HG03469 (cell line): Measurements from ENCODE around the gene FKBP8.

Source experiments
- ATAC-seq: cut with Tn5 transposase; IDR thresholded peaks from one replicate; pipeline ENCODE4 v1.9.1; 2021; ENCODE audit warnings: mild to moderate bottlenecking, moderate library complexity, moderate number of reproducible peaks; ENCODE audit not compliant: unreplicated experiment

The FKBP8 gene

DNA sequence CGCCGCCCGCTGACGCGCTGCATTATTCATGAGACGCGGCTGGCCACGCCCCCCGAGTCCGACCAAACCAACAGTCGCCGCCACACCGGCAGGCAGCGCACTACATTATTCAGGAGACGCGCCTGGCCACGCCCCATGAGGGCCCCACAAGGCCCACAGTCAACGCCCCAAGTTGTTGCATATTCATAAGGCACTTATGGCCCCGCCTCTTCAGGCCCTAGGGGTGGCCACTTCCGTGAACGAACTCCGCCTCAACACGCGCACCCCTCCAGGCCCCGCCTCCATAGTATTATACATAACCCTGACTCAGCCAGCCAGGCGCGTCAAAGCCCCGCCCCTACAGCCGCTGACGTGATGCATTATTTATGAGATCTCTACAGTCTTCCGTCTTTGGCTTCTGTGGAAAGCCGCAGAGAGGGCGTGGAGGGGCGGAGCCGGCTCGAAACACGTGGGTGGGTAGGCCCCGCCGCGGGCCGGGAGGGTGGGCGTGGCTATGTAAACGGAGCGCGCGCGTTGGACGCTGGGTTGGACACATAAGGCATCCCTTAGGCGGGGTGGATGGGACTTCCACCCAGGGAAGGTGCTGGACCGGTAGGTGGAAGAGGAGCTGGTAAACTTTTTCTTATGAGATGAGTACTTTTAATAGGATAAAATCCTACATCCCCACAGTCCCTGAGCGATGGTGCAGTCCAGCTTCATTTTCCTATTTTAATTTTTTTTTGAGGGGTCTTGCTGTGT is 21.1 kb downstream of the FKBP8 start:
- peak; percentile 80 for ATAC-seq

DNA sequence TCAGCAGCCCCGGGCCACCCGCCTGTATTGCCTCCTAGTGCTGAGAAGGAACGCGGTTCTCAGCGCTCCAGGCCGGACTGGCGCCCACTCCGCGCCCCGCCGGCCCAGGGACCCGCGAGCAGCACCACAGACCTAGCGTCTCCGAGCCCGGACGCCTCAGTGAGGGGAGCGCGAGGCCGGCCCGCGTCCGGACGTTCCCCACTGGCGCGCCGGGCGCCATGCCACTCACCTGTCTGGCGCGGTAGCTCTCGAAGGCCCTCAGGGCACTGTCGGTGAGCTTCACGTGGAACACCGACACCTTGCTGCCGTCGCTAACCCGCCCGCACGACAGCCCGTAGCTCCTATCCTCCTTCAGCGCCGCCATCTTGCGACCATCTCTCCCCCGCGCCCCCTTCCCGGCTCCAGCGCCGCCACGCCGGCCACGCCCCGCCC is 21.7 kb downstream of the FKBP8 start, which contains the start of gene ELL:
Gene ELL (minus strand): TSS at position 379 of the 432 bp plus-strand sequence. CDS start 15 bp downstream, at position 364.
- ATAC-seq = no peak

DNA sequence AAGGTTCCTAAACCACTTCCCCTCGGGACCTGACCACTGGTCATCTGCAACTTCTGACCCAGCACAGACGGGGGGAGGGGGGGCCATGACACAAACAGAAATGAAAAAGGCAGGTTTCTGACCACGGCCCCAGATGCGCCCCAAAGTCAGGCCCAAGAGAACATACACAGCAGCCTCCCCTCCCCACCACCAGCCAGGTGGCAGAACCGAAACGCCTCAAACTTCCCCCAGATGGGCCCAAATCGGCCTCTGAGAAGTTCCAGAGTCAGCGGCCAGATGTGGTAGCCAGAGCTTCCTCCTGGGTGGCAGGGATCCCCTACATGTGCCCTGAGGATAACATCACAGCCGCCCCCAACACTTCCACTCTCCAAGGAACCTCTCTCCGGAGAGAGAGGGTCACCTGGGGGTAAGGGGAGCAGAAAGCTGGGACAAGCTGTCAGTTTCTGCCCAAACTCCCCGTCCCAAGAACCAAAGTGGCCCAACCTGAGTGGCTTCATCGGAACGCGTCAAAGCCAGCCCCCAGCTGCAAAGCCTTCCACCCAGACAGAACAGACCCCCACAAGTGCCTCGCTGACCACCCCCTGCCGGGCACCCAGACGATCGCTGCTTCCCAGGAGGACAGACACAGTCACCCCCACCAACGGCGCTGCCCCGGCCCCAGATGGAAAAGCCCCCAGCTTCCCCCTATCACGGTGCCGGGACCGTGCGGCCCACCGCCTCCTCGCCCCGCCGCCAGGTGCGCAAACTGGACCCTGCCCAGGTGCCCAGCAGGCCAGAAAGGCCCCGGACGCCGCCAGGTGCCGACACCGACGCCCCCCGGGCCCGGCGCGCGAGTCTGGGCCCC is 22.3 kb downstream of the FKBP8 start:
- ATAC-seq = no peak

DNA sequence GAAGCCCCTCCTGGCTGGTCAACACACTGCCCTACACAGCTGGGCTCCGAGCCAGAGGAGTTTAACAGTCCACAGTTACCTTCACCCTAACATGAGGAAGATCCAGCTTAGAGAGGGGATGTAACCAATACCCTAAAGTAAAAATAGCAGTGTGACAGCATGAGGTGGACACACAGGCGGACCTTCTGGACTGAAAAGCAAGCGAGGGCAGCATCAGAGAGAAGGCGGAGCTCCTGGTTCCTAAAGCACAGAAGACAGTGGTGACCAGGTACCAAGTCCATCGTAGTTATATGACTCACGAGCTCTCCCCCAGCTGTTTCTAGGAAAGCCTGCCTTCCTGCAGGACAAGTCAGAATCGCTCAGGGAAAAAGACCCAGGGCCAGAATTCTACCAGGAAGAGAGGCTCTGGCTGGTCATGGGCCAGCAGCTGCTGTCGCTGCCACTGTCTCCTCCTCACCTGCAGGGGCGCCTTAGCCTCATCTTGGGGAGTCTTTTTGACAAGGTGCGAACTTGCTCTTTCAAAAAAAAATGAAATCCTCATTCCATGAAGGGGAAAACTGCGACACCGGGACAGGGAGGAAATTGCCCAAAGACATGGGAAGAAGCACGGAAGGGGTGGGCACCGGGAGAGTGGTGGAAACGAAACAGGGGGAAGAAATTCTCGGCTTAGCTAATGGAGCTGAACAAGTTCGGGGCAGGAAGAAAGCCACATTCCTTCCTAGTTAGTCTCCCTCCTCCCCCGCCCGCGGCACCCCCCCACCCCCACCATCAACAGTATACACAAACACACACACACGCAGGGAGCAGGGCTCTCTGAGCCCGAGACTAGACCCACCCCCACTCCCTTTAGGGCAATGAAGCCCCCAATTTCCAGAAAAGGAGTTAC is 23.2 kb downstream of the FKBP8 start:
- ATAC-seq = no peak

DNA sequence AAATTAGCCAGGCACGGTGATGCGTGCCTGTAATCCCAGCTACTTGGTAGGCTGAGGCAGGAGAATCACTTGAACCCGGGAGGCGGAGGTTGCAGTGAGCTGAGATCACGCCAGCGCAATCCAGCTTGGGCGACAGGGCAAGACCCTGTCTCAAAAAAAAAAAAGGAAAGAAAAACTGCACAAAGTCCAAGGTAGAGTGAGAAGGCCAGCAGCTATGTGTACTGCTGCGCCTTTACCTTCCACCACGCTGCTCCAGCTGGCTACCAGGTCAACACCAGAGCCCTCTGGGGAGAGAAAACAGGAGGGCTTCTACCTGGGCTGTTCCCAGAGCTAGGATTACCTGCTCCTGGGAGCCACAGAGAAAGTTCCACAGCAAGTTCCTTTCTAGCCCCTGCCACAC is 24.7 kb downstream of the FKBP8 start:
- no peak for ATAC-seq

DNA sequence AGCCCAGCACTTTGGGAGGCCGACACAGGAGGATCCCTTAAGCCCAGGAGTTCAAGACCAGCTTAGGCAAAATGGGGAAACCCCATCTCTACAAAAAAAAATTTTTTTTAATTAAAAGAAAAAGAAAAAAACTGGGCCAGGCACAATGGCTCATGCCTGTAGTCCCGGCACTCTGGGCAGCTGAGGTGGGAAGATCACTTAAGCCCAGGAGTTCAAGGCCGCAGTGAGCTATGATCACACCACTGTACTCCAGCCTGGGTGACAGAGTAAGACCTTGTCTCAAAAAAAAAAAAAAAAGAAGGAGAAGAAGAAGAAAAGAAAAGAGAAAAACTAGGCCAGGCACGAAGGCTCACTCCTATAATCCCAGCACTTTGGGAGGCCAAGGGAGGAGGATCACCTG is 25.8 kb downstream of the FKBP8 start:
- ATAC-seq = no peak

DNA sequence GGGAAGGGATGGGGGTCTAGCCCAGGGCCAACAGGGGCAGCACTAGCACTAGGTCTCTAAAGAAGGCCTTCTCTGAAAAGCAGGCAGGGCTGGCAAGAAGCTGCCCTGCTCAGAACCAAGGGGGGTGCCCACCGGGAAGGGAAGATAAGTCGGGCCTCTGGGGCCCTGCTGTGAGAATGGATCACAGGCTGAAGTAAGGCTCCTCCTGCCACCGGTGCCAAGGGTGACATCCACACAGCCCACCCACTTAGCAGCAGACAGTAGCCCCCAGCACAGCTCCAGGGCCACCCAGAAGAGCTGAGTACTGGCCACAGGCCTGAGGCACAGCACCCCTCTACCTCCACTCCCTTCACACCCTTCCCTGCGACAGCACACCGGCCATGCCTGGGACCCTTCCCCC is 27.4 kb downstream of the FKBP8 start:
- ATAC-seq = no peak

DNA sequence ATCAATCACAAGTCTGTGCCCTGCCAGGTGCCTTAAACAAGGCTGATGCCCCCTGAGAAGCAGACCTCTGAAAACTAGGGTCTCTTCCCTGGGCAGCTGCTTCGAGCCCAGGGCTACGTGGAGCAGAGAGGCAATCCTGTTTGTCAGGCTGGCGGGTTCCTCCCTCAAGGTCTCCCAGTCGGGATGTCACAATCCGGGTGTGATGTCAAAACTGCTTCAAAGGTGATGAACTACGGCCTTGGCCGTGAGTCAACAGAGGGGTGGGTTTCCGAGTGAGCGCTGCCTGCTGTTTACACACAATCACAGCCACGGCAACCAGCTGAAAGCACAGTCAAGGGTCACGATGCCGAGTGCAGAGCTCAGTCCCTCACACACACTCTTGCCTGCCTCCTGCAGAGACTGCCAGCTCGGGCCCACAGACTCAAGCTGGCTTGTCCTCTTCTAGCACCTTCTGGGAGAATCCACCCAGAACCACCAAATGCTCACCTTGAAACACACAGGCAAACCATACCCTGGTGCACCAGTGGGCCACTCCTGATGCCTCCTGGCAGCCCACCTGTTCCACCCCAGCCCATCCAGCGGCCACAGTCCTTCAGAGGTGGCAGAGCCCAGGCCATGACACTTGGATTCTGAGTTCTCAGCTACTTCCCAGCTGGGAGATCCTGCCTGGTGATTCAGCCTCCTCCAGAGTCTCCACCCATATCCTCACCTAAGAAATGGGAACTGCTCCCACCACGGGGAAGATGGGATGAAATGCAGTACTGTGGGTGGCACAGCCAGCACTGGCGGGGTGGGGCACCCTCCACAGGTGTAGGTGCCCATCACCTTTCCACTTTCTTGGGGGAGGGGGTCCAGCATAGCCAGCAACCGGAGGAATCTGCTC is 28.3 kb downstream of the FKBP8 start:
- no peak for ATAC-seq

DNA sequence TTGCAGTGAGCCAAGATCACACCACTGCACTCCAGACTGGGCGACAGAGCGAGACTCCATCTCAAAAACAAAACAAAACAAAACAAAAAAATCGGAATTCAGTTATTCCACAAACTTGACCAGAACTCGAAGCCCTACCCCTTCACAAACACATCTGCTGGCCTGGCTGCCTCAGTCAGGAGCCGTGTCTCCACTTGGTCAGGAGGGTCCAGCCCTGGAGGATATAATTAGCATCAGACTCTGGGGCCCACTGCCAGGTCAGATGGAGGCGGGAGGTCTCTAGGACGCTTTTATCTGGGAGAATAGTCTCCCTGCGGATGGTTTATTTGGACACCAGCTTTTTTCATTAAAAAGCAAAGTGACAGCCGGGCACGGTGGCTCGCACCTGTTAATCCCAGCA is 29.5 kb downstream of the FKBP8 start:
- no peak for ATAC-seq

DNA sequence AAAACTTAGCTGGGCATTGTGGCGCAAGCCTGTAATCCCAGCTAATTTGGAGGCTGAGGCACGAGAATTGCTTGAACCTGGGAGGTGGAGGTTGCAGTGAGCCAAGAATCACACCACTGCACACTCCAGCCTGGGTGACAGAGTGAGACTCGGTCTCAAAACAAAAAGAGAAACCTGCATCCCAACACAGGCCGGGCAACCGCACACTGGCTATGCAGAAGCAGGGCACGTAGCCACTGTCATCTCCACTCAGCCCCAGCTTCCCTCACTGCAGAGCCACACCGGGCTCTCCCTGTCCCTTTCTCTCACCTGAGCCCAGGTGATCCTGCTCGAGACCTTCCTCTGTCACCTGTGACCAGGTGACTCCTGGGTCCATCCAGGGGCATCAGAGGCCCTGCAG is 33.2 kb downstream of the FKBP8 start:
- no peak for ATAC-seq

DNA sequence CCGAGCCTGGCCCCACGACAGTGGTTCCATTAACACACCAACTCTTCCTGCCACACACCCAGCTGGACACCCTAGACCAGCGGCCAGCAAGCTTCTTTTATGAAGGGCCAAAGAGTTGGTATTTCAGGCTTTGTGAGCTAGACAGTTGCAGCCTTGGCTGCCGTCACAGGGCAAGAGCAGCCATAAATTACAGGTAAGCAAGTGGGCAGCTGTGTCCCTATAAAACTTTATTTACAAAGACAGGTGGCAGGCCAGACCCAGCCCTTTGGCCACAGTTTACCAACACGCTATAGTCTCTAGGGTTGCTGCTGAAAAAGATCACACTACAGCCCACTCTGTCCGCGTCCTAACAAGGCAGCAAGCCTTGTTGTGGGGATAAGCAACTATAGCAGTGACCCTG is 34.8 kb downstream of the FKBP8 start:
- ATAC-seq = no peak

DNA sequence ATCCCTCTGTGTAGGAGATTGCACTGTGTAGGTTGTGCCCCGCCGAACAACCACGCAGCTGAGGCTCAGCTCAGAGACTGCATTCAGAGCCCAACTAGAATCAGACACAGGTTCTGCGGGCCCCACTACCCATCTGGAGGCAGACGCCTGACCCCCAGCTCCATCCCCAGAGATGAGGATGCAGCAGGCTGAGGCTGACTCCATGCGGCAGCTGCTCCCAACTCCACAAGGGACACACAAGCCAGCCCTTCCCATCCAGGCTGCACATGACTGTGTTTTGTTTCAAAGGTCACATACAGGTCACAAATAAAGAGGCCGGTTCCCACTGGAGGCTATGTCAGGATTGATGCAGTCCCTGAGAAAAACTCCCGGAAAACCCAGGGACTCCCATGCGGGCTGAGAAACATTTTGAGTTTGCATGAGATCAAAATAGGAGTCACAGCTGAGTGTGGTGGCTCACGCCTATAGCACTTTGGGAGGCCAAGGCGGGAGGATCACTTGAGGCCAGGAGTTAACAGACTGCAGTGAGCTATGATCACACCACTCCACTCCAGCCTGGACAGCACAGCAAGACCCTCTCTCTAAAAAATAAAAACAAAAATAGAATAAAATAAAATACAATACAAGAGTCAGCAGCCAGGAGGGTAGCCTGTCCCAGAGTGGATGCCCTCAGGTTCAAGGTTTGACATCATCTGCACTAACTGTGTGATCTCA is 35.5 kb downstream of the FKBP8 start:
- no peak for ATAC-seq

DNA sequence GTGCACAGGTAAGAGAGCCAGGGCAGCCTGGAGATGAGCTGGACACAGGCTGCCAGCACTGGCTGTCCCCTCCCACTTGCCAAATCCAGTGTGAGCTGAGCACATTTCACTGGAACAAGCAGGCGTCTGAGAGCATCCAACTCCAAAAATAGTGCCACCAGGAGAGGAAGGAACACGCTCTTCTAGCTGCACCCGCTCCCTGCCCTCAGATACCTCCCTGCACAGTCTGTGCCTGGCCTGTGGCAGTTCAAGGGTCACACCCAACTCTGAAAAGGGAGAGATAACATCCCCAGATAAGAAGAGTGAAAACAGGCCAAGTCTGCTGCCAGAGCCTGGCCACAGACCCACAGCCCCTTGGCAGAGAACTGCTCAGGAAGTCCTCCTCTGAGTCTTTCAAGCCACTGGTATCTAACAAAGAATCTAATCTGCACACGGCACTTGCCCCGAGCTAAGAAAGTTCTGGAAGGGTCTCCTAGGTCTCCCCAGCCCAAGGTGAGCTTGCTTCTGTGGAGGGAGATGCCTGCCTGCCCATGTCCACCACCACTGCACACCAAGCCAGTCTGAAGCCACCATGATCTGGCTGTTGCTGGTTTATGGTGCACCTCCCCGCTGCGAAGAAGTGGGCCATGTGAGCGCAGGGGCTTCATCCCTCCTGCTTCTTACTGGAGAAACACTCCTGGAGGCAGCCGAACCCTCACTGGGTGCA is 36.2 kb downstream of the FKBP8 start:
- no peak for ATAC-seq

DNA sequence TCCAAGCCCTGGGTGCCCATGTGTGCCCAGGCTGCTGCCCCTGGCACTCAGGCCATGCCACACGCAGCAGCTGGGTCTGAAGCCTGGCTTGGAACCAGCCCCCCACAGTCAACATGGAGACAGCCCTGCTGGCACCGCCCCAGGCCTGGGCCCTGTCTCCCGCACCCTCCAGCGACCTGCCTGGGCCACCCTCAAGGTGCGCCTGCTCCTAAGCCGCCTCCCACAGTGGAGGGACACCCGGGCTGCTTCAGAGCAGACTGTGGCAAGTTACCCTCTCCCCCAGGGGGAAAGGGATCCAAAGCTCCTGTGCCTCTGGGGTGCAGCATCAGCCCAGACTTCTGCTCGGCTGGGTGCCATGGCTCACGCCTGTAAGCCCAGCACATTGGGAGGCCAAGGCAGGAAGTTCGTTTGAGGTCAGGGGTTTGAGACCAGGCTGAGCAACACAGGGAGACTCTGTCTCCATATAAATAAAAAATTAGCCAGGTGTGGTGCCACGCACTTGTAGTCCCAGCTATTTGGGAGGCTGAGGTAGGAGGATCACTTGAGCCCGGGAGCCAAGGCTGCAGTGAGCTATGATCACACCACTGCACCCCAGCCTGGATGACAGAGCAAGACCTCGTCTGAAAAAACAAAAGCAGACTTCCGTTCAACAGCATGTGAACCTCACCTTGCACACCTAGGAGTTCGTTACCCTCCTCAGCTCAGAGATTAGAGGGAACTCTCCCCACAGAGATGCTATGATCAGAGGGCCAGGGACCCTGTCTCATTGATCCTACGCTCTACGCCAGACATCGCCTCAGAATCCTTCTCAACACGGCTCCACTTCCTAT is 37.1 kb downstream of the FKBP8 start:
- no peak for ATAC-seq

DNA sequence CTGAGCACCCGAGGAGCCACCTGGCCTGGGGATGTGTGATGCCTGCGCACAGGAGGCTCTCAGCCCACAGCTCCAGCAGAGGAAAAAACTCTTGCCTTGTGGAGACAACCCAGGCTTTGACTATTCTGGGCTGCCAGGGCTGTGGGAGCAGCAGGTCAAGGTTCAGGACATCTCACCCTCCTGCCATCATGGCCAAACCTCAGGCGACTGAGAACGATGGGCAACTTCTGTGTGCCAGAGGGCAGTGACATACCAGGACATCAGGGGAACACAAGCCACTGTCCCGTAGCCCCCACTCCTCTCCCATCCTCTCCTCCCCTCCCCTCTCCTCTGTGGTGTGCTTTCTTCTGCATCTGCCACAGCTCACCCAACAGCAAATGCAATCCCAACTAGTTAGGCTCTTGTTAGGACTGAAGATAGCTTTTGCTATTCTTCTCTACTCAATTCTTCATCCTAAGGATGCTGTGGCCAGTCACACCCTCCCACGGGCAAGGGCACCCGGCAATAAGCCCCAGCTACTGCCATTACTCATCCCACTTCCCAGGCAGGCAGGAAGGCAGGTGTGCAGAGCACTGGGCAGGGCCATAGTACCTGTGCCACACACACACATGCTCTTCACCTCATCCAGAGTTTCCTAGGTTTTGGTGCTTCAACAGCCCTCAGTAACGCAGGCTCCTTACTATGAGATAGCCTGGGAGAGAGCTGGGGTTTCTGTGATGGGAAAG is 38.3 kb downstream of the FKBP8 start:
- ATAC-seq = no peak

DNA sequence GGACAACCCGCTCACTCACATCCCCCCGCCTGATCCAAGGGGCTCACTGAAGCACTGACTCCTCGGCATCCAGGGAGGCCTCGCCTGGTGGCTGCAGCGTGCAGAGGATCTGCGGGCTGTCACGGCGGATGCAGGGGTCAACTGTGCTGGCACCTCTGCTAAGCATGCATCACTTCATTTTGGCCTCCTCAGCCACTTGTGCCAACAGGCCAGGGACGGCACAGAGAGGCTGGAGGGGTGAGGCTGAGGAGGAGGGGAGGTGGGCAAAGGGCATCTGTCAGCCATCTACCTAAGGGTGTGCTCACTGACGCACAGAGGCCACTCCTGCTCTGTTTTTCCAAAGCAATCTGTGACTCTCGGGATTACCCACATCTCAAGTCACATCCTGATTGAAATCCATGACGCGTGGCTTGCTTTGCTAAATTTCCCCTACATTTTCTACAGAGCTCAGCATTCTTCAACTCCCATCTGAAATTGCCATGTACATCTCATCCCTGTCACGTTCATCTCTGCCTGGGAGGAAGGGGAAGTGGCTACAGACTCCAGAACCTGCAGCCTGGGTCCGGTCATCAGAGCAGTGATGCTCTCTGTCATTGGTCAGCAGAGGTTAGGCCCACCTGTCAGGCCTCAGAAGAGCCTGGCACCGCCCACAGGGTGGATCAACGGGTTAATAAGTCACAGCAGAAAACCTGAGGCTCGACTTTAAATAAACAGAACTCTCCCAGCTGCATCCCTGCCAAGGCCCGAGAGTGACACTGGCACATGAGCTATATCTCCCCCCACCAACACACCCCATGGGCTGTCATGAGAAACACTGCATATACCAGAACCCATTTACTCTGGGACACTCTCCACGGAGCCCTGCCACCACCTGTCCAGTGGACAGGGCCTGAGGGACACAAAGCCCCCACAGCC is 39.1 kb downstream of the FKBP8 start:
- ATAC-seq = no peak
